OCI-LY3 (cell line): ENCODE measurements around the gene RPUSD3.

Experiments
- H2AFZ ChIP-seq: fragments of 200-600, 300-600 bp; shearing (Covaris generic); 2 replicates; pipeline ENCODE4 v1.6.0; 2014; ENCODE audit warnings: antibody characterized with exemption, low read depth, low read length
- H3K27ac ChIP-seq: fragments of 200-600, 300-600 bp; sonication (generic); 2 replicates; pipeline ENCODE4 v1.5.1; 2014; ENCODE audit warnings: mild to moderate bottlenecking, low read length, moderate library complexity, mixed read lengths
- H3K27me3 ChIP-seq: fragments of 200-600, 300-600 bp; sonication (generic); 2 replicates; pipeline ENCODE4 v1.6.1; 2014; ENCODE audit warnings: low read depth, low read length, mixed read lengths
- H3K36me3 ChIP-seq: fragments of 200-600, 300-600 bp; sonication (generic); replicated peaks from 2 replicates; pipeline ENCODE3; 2014; ENCODE audit warnings: low read depth, low read length, mixed read lengths
- H3K4me1 ChIP-seq: fragments of 300-600, 200-600 bp; sonication (generic); 2 replicates; pipeline ENCODE4 v1.6.1; 2014; ENCODE audit warnings: low read length, mixed read lengths
- H3K4me2 ChIP-seq: fragments of 200-600, 300-600 bp; sonication (generic); 2 replicates; pipeline ENCODE4 v1.6.1; 2014; ENCODE audit warnings: low read length, mixed read lengths
- H3K4me3 ChIP-seq: fragments of 300-600, 200-600 bp; sonication (generic); 2 replicates; pipeline ENCODE4 v1.5.1; 2014; ENCODE audit warnings: antibody characterized with exemption, mild to moderate bottlenecking, low read length, moderate library complexity
- H3K79me2 ChIP-seq: fragments of 300-600, 200-600 bp; shearing (Covaris generic); 2 replicates; pipeline ENCODE4 v1.6.1; 2014; ENCODE audit warnings: mild to moderate bottlenecking, low read length, mixed read lengths
- H3K9ac ChIP-seq: fragments of 300-600, 200-600 bp; shearing (Covaris generic); 2 replicates; pipeline ENCODE4 v1.6.0; 2014; ENCODE audit warnings: mild to moderate bottlenecking, low read length, moderate library complexity
- H3K9me3 ChIP-seq: fragments of 200-600, 300-600 bp; shearing (Covaris generic); 2 replicates; pipeline ENCODE4 v1.6.1; 2014; ENCODE audit warnings: low read length, mixed read lengths; ENCODE audit not compliant: insufficient read depth
- H4K20me1 ChIP-seq: fragments of 200-600, 300-600 bp; sonication (generic); 2 replicates; pipeline ENCODE4 v1.6.1; 2016; ENCODE audit warnings: low read length, mixed read lengths; ENCODE audit not compliant: insufficient read depth
- CTCF ChIP-seq: fragments of 200-600, 300-600 bp; sonication (generic); IDR thresholded peaks from 2 replicates; pipeline ENCODE4 v1.5.1; 2014; ENCODE audit warnings: antibody characterized with exemption, low read length, low read depth
- EZH2phosphoT487 ChIP-seq: fragments of 200-600 bp; shearing (Covaris generic); IDR thresholded peaks from 2 replicates; pipeline ENCODE4 v1.6.1; 2018; ENCODE audit warnings: antibody characterized with exemption, mixed run types, low read depth

RPUSD3 gene

GRCh38 chr3:9834520-9835380 is 9.1 kb downstream of the RPUSD3 start:
- H3K9me3 ChIP-seq, result no peaks in the 10 kb centered on the region
- H3K27ac ChIP-seq, result no peak overlapping the region
- no peak overlapping the region for H3K9ac ChIP-seq
- no peaks in the 10 kb centered on the region for H3K27me3 ChIP-seq
- no peak for TF ChIP-seq CTCF
- TF ChIP-seq EZH2phosphoT487, result no peak
- no peaks in the 10 kb centered on the region for H3K79me2 ChIP-seq
- H4K20me1 ChIP-seq, result no peaks in the 10 kb centered on the region
- H2AFZ ChIP-seq, result no peak overlapping the region
- H3K36me3 ChIP-seq, result peaks cover 20% of the 10 kb centered on the region
- H3K4me2 ChIP-seq, result no peak overlapping the region
- no peaks in the 10 kb centered on the region for H3K4me1 ChIP-seq
- no peak overlapping the region for H3K4me3 ChIP-seq

- Histone ChIP-seq H3K9me3 (no peaks in the 10 kb centered on the region), H3K79me2 (no peaks in the 10 kb centered on the region), H4K20me1 (no peaks in the 10 kb centered on the region), H2AFZ (no peak overlapping the region), H3K27me3 (no peaks in the 10 kb centered on the region), H3K4me3 (no peak overlapping the region), H3K4me1 (no peaks in the 10 kb centered on the region), H3K27ac (no peak overlapping the region), H3K4me2 (no peak overlapping the region), H3K36me3 (peaks cover 18% of the 10 kb centered on the region), H3K9ac (no peak overlapping the region)
- no peak for TF ChIP-seq EZH2phosphoT487
- TF ChIP-seq CTCF, result no peak
Observed at GRCh38 chr3:9833078-9833477, 10.7 kb downstream of the RPUSD3 start.

GRCh38 chr3:9831253-9831652 is 12.6 kb downstream of the RPUSD3 start:
- Histone ChIP-seq H4K20me1 (no peaks in the 10 kb centered on the region), H3K9ac (no peak overlapping the region), H3K9me3 (no peaks in the 10 kb centered on the region), H3K36me3 (peaks cover 17% of the 10 kb centered on the region), H3K27ac (no peak overlapping the region), H2AFZ (no peak overlapping the region), H3K27me3 (no peaks in the 10 kb centered on the region), H3K4me2 (no peak overlapping the region), H3K4me3 (no peak overlapping the region), H3K79me2 (no peaks in the 10 kb centered on the region), H3K4me1 (no peaks in the 10 kb centered on the region)
- TF ChIP-seq CTCF, result no peak
- no peak for TF ChIP-seq EZH2phosphoT487

- Histone ChIP-seq H3K4me2 (no peak overlapping the region), H3K9me3 (no peaks in the 10 kb centered on the region), H3K27ac (no peak overlapping the region), H3K9ac (no peak overlapping the region), H2AFZ (no peak overlapping the region), H3K79me2 (no peaks in the 10 kb centered on the region), H3K36me3 (peaks cover 7% of the 10 kb centered on the region), H3K4me1 (no peaks in the 10 kb centered on the region), H3K4me3 (no peak overlapping the region), H4K20me1 (no peaks in the 10 kb centered on the region), H3K27me3 (no peaks in the 10 kb centered on the region)
- TF ChIP-seq EZH2phosphoT487, result no peak
Observed at GRCh38 chr3:9828801-9829755, 14.7 kb downstream of the RPUSD3 start.
